DOHH2 (cell line): Measurements from ENCODE around the gene C16orf90.

ENCODE experiments used
- H3F3A ChIP-seq: fragments of 200-600 bp; sonication (generic), shearing (Covaris generic); 2 replicates; pipeline ENCODE4 v1.6.0; 2016; ENCODE audit warnings: antibody characterized with exemption, mild to moderate bottlenecking; ENCODE audit not compliant: control insufficient read depth, insufficient read depth
- H3K27ac ChIP-seq: fragments of 200-600 bp; sonication (generic); 2 replicates; pipeline ENCODE4 v1.5.1; 2014; ENCODE audit warnings: low read depth, mild to moderate bottlenecking, low read length, moderate library complexity
- H3K27me3 ChIP-seq: fragments of 200-600 bp; sonication (generic); 2 replicates; pipeline ENCODE4 v1.6.1; 2014; ENCODE audit warnings: mild to moderate bottlenecking, low read length, mixed read lengths; ENCODE audit not compliant: control insufficient read depth
- H3K36me3 ChIP-seq: fragments of 200-600 bp; sonication (generic); 2 replicates; pipeline ENCODE4 v1.6.1; 2014; ENCODE audit warnings: mild to moderate bottlenecking, low read length, moderate library complexity, mixed read lengths; ENCODE audit not compliant: control insufficient read depth
- H3K4me1 ChIP-seq: fragments of 200-600 bp; sonication (generic); 2 replicates; pipeline ENCODE4 v1.6.1; 2014; ENCODE audit warnings: mild to moderate bottlenecking, low read length, mixed read lengths; ENCODE audit not compliant: control insufficient read depth
- H3K4me2 ChIP-seq: fragments of 200-600 bp; sonication (generic); 2 replicates; pipeline ENCODE4 v1.6.0; 2014; ENCODE audit warnings: mild to moderate bottlenecking, low read length, moderate library complexity
- H3K4me3 ChIP-seq: fragments of 200-600 bp; sonication (generic); 2 replicates; pipeline ENCODE4 v1.5.1; 2014; ENCODE audit warnings: mild to moderate bottlenecking, low read length, mixed read lengths
- H3K79me2 ChIP-seq: fragments of 200-600 bp; sonication (generic); 2 replicates; pipeline ENCODE4 v1.6.1; 2014; ENCODE audit warnings: mild to moderate bottlenecking, low read length, mixed read lengths; ENCODE audit not compliant: control insufficient read depth
- H3K9me2 ChIP-seq: fragments of 200-600 bp; sonication (generic); replicated peaks from 2 replicates; pipeline ENCODE4 v1.6.1; 2014; ENCODE audit warnings: mild to moderate bottlenecking, low read length, mixed read lengths; ENCODE audit not compliant: control insufficient read depth
- H3K9me3 ChIP-seq: fragments of 200-600 bp; sonication (generic); 2 replicates; pipeline ENCODE4 v1.6.1; 2014; ENCODE audit warnings: antibody characterized with exemption, low read length, mixed read lengths; ENCODE audit not compliant: control insufficient read depth, insufficient read depth
- H4K20me1 ChIP-seq: fragments of 200-600 bp; sonication (generic); 2 replicates; pipeline ENCODE4 v1.6.0; 2014; ENCODE audit warnings: low read depth, mild to moderate bottlenecking, antibody characterized with exemption, low read length, moderate library complexity; ENCODE audit not compliant: control insufficient read depth, insufficient read depth
- EZH2phosphoT487 ChIP-seq: fragments of 200-600 bp; sonication (generic); IDR thresholded peaks from 2 replicates; pipeline ENCODE4 v1.6.1; 2017; ENCODE audit warnings: borderline replicate concordance, mild to moderate bottlenecking, antibody characterized with exemption, low read length, moderate library complexity, mixed read lengths
- TF ChIP-seq, protein P1 (sequence below): fragments of 200-600 bp; sonication (generic); IDR thresholded peaks from one replicate; pipeline ENCODE4 v1.5.1; 2014; ENCODE audit warnings: antibody characterized with exemption, mild to moderate bottlenecking, low read depth, low read length; ENCODE audit not compliant: poor library complexity, severe bottlenecking

Gene C16orf90

DNA sequence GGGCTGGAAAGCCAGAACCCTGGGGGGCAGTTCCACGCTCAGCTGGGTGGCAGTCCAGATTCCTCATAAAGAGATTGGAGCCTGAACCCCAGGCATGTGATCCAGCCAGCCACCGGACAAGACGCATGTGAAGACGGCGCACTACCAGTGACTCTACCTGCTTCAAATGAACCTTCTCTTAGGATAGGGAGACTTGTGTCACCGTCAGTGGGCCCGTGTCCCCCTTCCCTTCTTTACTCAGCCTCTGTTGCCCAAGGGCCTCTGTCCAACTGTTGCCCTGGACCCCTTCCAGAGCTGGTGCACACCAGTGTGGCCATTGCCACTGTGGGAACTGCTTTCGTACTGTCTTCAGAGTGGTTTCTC lies 23.7 kb upstream of the C16orf90 start:
- H4K20me1 ChIP-seq: no peaks in the 10 kb centered on the region

DNA sequence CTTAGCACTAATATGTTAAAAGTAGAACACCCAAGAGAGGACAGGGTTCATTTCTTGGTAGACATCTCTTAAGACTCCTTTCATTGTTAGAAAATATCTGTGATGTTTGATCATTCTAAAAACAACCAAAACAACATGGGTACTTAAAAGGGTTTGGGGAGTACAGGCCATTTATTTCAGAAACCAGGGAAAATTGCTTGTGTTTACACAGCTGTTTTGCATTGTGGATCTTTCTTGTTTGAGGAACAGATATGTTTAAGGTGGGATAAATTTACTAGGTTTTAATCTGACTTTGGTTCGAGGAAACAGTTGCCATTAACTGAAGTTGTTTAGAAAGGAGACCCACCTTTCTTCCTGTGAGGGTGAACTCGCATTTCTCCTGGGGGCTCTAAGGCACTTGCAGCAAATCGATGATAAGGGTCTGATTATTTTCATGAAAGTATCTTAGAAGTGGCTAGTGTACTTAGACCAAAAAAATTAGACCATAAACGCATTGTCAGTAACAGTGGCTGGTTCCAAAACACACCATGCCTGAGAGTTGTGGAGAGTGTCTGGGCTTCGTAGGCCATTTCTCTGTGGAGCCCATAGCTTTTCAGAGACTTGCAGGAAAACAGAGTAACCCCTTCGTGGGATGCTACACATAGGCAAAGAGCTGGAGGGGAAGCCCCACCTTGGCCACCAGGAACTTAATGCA lies 23.1 kb upstream of the C16orf90 start:
- Histone ChIP-seq H3K9me2 (no peaks in the 10 kb centered on the region), H3F3A (0 out of 2 replicates have a peak, but pooled peaks cover 5% of the 10 kb centered on the region), H3K9me3 (no peaks in the 10 kb centered on the region), H3K4me1 (no peaks in the 10 kb centered on the region), H4K20me1 (no peaks in the 10 kb centered on the region), H3K4me2 (no peak overlapping the region), H3K27me3 (no peaks in the 10 kb centered on the region), H3K4me3 (no peak overlapping the region), H3K27ac (no peak overlapping the region), H3K36me3 (peaks cover 19% of the 10 kb centered on the region), H3K79me2 (no peaks in the 10 kb centered on the region)
- TF ChIP-seq, protein P1, sequence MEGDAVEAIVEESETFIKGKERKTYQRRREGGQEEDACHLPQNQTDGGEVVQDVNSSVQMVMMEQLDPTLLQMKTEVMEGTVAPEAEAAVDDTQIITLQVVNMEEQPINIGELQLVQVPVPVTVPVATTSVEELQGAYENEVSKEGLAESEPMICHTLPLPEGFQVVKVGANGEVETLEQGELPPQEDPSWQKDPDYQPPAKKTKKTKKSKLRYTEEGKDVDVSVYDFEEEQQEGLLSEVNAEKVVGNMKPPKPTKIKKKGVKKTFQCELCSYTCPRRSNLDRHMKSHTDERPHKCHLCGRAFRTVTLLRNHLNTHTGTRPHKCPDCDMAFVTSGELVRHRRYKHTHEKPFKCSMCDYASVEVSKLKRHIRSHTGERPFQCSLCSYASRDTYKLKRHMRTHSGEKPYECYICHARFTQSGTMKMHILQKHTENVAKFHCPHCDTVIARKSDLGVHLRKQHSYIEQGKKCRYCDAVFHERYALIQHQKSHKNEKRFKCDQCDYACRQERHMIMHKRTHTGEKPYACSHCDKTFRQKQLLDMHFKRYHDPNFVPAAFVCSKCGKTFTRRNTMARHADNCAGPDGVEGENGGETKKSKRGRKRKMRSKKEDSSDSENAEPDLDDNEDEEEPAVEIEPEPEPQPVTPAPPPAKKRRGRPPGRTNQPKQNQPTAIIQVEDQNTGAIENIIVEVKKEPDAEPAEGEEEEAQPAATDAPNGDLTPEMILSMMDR: no peak
- TF ChIP-seq EZH2phosphoT487: no peak

More for the DNA sequence above, 23.7 kb upstream of the C16orf90 start:
- TF ChIP-seq, protein P1: no peak
- TF ChIP-seq EZH2phosphoT487: no peak
- Histone ChIP-seq H3K27me3 (no peaks in the 10 kb centered on the region), H3K4me1 (no peaks in the 10 kb centered on the region), H3K9me2 (no peaks in the 10 kb centered on the region), H3K36me3 (peaks cover 18% of the 10 kb centered on the region), H3K4me3 (no peak overlapping the region), H3F3A (0 out of 2 replicates have a peak, but pooled peaks cover 5% of the 10 kb centered on the region), H3K27ac (no peak overlapping the region), H3K9me3 (no peaks in the 10 kb centered on the region), H3K4me2 (no peak overlapping the region), H3K79me2 (no peaks in the 10 kb centered on the region)

DNA sequence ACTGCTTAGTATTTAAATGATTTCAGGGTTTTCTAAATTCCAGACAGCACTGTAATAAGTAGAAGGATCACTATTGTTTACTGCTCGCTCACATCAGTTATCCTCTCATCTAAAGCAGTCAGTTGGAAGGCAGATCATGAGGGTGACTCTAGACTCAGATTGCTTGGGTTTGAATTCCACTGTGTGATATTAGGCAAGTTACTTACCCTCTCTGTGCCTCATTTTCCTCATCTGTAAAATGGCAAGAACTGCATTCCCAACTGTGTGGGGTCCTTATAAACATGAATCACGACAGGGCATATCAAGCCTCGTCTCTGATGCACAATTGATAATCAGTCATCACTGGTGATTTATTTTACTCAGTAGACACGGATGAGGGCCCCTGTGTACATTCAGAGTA lies 20.6 kb upstream of the C16orf90 start:
- no peaks in the 10 kb centered on the region for H3K9me3 ChIP-seq

More for the DNA sequence above, 20.6 kb upstream of the C16orf90 start:
- Histone ChIP-seq H3K9me2 (no peaks in the 10 kb centered on the region), H3K27ac (no peak overlapping the region), H3K79me2 (no peaks in the 10 kb centered on the region), H3K36me3 (peaks cover 16% of the 10 kb centered on the region), H4K20me1 (no peaks in the 10 kb centered on the region), H3K4me2 (no peak overlapping the region), H3F3A (no peaks in the 10 kb centered on the region), H3K27me3 (no peaks in the 10 kb centered on the region), H3K4me1 (no peaks in the 10 kb centered on the region), H3K4me3 (no peak overlapping the region)
- TF ChIP-seq EZH2phosphoT487: no peak
- TF ChIP-seq, protein P1: no peak
